NCI-H82 treated with DMSO at 0.1 percent for 48 hours (cell line): ENCODE results near the gene IL1B.

Experiments
- DNase-seq: peaks from one replicate; lab custom pipeline; 2025; ENCODE audit not compliant: unreplicated experiment; lab: John Stamatoyannopoulos, UW

The IL1B gene

GRCh38 chr2:112784199-112785189 is 52.1 kb downstream of the IL1B start, which contains the start of gene IL1A:
IL1A (minus strand) TSS chr2:112784493; CDS start chr2:112783770, 723 bp downstream.
- DNase-seq: peak; percentile 15

DNA sequence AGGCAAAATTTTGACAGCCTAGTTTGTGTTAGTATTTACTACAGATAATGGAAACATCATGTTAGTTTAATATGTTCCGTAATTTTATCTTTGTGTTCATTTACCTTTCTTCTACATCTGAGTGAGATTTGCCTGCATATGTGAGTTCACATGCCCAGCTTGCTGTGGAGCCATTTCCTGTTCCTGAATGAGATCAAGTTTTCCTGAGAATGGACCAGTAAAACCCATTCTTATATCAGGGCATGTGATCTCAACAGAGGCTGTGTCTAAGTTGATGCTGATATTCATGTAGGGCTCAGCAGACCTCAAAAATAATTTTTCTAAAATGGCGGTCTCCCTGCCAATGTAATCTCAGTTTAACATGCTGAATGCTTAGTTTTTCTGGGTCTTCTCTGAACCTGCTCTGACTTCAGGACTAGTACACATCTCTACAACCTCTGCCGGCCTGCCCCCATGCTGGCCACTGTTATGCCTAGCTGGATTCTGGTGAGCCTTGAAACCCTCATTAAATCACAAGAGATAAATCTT is 53.3 kb downstream of the IL1B start:
- no peak for DNase-seq

- DNase-seq: no peak
Measured at GRCh38 chr2:112782234-112782799, 54.3 kb downstream of the IL1B start.
